Measurements from ENCODE around the gene NRARP. TPM values are rescaled to one million over a fixed set of nuclear protein-coding genes. Genes with fewer than 3 reads are reported as not detected.

The NRARP gene
- total and polyA plus RNA-seq, 2 of the 8 experiments (the other 6 are each of a cell fraction or from before 2014, with no cell fraction given), result 32.5 to 37.2 TPM

DNA sequence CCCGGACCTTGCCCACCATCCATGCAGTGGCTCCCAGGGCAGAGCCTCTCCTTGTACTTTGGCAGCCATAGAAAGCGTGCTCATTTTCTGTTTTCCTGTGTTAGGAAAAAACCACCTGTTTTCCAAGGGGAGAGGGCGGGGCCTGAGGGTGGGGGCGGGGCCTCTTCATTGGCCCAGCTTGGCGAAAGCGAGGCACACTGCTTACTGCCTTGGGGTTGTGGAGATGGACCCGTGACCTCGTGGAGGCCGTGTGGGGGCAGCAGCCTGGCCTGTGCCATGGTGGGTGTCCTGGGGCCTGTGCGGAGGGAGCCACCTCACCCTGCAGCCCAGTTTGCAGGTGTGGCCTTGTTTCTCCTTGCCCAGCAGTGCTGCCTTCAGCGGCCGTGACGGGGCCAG, 29.0 kb downstream of the NRARP start:
- no peak overlapping the region; the same call in 1 of the 2 replicates for H4K8ac ChIP-seq (ENCODE audit: extremely low read depth, insufficient read depth, low read length)
- H3K4me1 ChIP-seq (replicated peaks in 1 of 4; ENCODE audit: control insufficient read depth in 3 of 4, insufficient read depth in 4 of 4, low read length in 3 of 4), result peaks cover 0 to 20% (median 12%) of the 10 kb centered on the region in 4 experiments; a peak in 6 of 7 replicates
- H3K14ac ChIP-seq (ENCODE audit: insufficient read length), result no peak overlapping the region
- H3K18ac ChIP-seq (ENCODE audit: extremely low read depth, low read length), result no peak overlapping the region
- FAIRE-seq (no peak), DNase-seq (ENCODE audit: low read depth in 1 of 2, low spot score in 2 of 2) (no peak)
- POLR2A ChIA-PET (ENCODE audit: partially characterized antibody), result interaction anchor here (1.0 to 47.8 kb wide), 4 partner anchors 8 to 38 kb away, joined by 3 to 1462 read pairs (median 4); partner anchors contain the start of genes CYSRT1, NDOR1, NELFB and NRARP
- CTCF ChIA-PET (ENCODE audit: partially characterized antibody), result interaction anchor here (0.6 to 2.2 kb wide), 7 partner anchors 8 to 75 kb away, joined by 3 to 8 read pairs (median 3); no protein-coding TSS in a partner anchor
- H3K27me3 ChIP-seq (replicated peaks in 1 of 4; ENCODE audit: control insufficient read depth in 3 of 4, extremely low read depth in 1 of 4, insufficient read depth in 3 of 4, low read length in 3 of 4), result peaks cover 0 to 2% (median 0%) of the 10 kb centered on the region in 4 experiments; a peak in 1 of 7 replicates
- H3K79me1 ChIP-seq (ENCODE audit: low read depth, low read length), result no peaks in the 10 kb centered on the region
- 0 out of 2 replicates have a peak overlapping the region, but pooled peaks have one; percentile 53 for H2AK5ac ChIP-seq (ENCODE audit: low read depth, low read length)
- H2BK12ac ChIP-seq (ENCODE audit: low read depth, low read length), result no peak overlapping the region
- H3K56ac ChIP-seq (replicated peaks; ENCODE audit: insufficient read length, low read depth, low read length), result no peak overlapping the region
- H3K9me3 ChIP-seq (ENCODE audit: insufficient read depth in 2 of 2, low read depth in 1 of 2, low read length in 1 of 2), result no peaks in the 10 kb centered on the region
- H2BK5ac ChIP-seq (ENCODE audit: low read depth, low read length), result peak overlapping the region; percentile 52
- H3K79me2 ChIP-seq (ENCODE audit: control insufficient read depth in 1 of 2, insufficient read depth in 2 of 2, low read length in 2 of 2), result no peaks in the 10 kb centered on the region
- peaks cover 4 to 7% of the 10 kb centered on the region in 2 experiments for H4K20me1 ChIP-seq (replicated peaks in 1 of 2; ENCODE audit: control insufficient read depth in 1 of 2, insufficient read depth in 2 of 2, low read length in 2 of 2)
- no peak overlapping the region for H3K4me2 ChIP-seq (ENCODE audit: insufficient read depth in 1 of 2, low read depth in 2 of 2, low read length in 2 of 2)
- H3K9ac ChIP-seq (replicated peaks in 1 of 4; ENCODE audit: extremely low read depth in 1 of 4, low read depth in 3 of 4, low read length in 3 of 4), result no peak overlapping the region
- TF ChIP-seq TAF7 (optimal IDR thresholded peaks at IDR 0.05; ENCODE audit: borderline replicate concordance, low read depth, low read length) (no peak), SRF (IDR thresholded peaks at IDR 0.05; ENCODE audit: low read depth, low read length) (no peak), GTF2F1 (IDR thresholded peaks at IDR 0.05; ENCODE audit: borderline replicate concordance, low read depth, low read length) (no peak), TBP (IDR thresholded peaks at IDR 0.05; ENCODE audit: low read depth, low read length) (no peak), POLR2AphosphoS5 (IDR thresholded peaks at IDR 0.05; ENCODE audit: low read depth, low read length) (peak; percentile 25; the same call in 1 of the 2 replicates), CHD2 (IDR thresholded peaks at IDR 0.05; ENCODE audit: low read length) (no peak), SP2 (IDR thresholded peaks at IDR 0.05; ENCODE audit: low read length) (no peak)
- no peak overlapping the region for H3K23ac ChIP-seq (ENCODE audit: insufficient read length)
- H3K27ac ChIP-seq (ENCODE audit: low read depth, low read length), result no peak overlapping the region
- H3K36me3 ChIP-seq (ENCODE audit: control insufficient read depth in 2 of 4, insufficient read depth in 4 of 4, low read length in 3 of 4), result peaks cover 0 to 15% (median 10%) of the 10 kb centered on the region in 4 experiments; a peak in 6 of 8 replicates
- H4K91ac ChIP-seq (replicated peaks; ENCODE audit: insufficient read length, low read length), result no peak overlapping the region
- H2BK120ac ChIP-seq (replicated peaks; ENCODE audit: low read depth, low read length), result no peak overlapping the region
- no peak overlapping the region for H2BK15ac ChIP-seq (ENCODE audit: low read length)
- H3K4ac ChIP-seq (replicated peaks; ENCODE audit: insufficient read length, low read depth, low read length), result no peak overlapping the region
- H2AFZ ChIP-seq (ENCODE audit: low read length), result no peak overlapping the region
- no peak overlapping the region for H3K4me3 ChIP-seq (ENCODE audit: extremely low read depth in 1 of 4, insufficient read depth in 2 of 4, low read depth in 3 of 4, low read length in 4 of 4)
- no peak overlapping the region for H2BK20ac ChIP-seq (ENCODE audit: low read length)
- no peak overlapping the region for H4K5ac ChIP-seq (ENCODE audit: insufficient read length, low read depth, low read length)
- peaks cover 2% of the 10 kb centered on the region; the same call in 1 of the 2 replicates for H3K23me2 ChIP-seq (ENCODE audit: low read depth, low read length)
- WGBS, 2 experiments (ENCODE audit: extremely low coverage in 1 of 2, insufficient coverage in 1 of 2, insufficient read length in 1 of 2, insufficient replicate concordance in 2 of 2, low coverage in 1 of 2, low lambda C conversion rate in 2 of 2, missing lambda C conversion rate in 1 of 2), result 88% methylated on average over 13 of the region's 13 CpGs; no CpG with 5 or more reads in 1 of the 2 experiments
